NT2/D1 (cell line): ENCODE results near the gene SH3BP2.

Source experiments
- DNase-seq: peaks from one replicate; pipeline ENCODE4 v3.0.0-alpha.2; 2011; ENCODE audit warnings: low read depth, low spot score
- H3K27me3 ChIP-seq: 2 replicates; pipeline ENCODE4 v1.6.0; 2011; ENCODE audit warnings: mild to moderate bottlenecking; ENCODE audit not compliant: insufficient read length, insufficient read depth
- H3K36me3 ChIP-seq: 2 replicates; pipeline ENCODE4 v1.6.1; 2011; ENCODE audit warnings: mild to moderate bottlenecking, low read length, mixed read lengths; ENCODE audit not compliant: insufficient read depth, insufficient read length
- H3K4me1 ChIP-seq: 2 replicates; pipeline ENCODE4 v1.5.1; 2011; ENCODE audit not compliant: insufficient read depth, insufficient read length
- H3K4me3 ChIP-seq: 2 replicates; pipeline ENCODE4 v1.5.1; 2011; ENCODE audit warnings: low read depth; ENCODE audit not compliant: insufficient read length
- H3K9ac ChIP-seq: 2 replicates; pipeline ENCODE4 v1.6.0; 2011; ENCODE audit warnings: low read depth; ENCODE audit not compliant: insufficient read length
- H3K9me3 ChIP-seq: 2 replicates; pipeline ENCODE4 v1.5.1; 2011; ENCODE audit warnings: mild to moderate bottlenecking, low read length; ENCODE audit not compliant: insufficient read depth
- SUZ12 ChIP-seq: IDR thresholded peaks from 2 replicates; pipeline ENCODE4 v1.6.1; 2011; ENCODE audit not compliant: insufficient read length, insufficient read depth; ENCODE audit errors: extremely low read depth
- YY1 ChIP-seq: IDR thresholded peaks from 2 replicates; pipeline ENCODE4 v1.6.1; 2011; ENCODE audit not compliant: insufficient read length, insufficient read depth
- ZNF274 ChIP-seq: IDR thresholded peaks from 2 replicates; pipeline ENCODE4 v1.6.1; 2011; ENCODE audit warnings: mild to moderate bottlenecking, low read depth, low read length

Gene SH3BP2

GRCh38 chr4:2823301-2823670 lies 30.4 kb downstream of the SH3BP2 start:
- no peak overlapping the region for H3K4me3 ChIP-seq
- no peaks in the 10 kb centered on the region for H3K27me3 ChIP-seq
- TF ChIP-seq ZNF274 (no peak), YY1 (no peak), SUZ12 (no peak)
- H3K9ac ChIP-seq, result no peak overlapping the region
- DNase-seq, result no peak
- H3K4me1 ChIP-seq, result peaks cover 9% of the 10 kb centered on the region
- no peaks in the 10 kb centered on the region for H3K9me3 ChIP-seq
- peaks cover 77% of the 10 kb centered on the region for H3K36me3 ChIP-seq

GRCh38 chr4:2823671-2824328 lies 30.9 kb downstream of the SH3BP2 start:
- TF ChIP-seq SUZ12, result no peak
- TF ChIP-seq ZNF274, result no peak
- TF ChIP-seq YY1, result no peak
- no peaks in the 10 kb centered on the region for H3K9me3 ChIP-seq
- peaks cover 9% of the 10 kb centered on the region for H3K4me1 ChIP-seq
- H3K9ac ChIP-seq, result no peak overlapping the region
- no peak overlapping the region for H3K4me3 ChIP-seq
- H3K36me3 ChIP-seq, result peaks cover 82% of the 10 kb centered on the region
- no peaks in the 10 kb centered on the region for H3K27me3 ChIP-seq
- DNase-seq, result no peak

- no peaks in the 10 kb centered on the region for H3K27me3 ChIP-seq
- no peak overlapping the region for H3K9ac ChIP-seq
- peaks cover 85% of the 10 kb centered on the region for H3K36me3 ChIP-seq
- peaks cover 9% of the 10 kb centered on the region for H3K4me1 ChIP-seq
- H3K9me3 ChIP-seq, result no peaks in the 10 kb centered on the region
- TF ChIP-seq ZNF274 (no peak), SUZ12 (no peak)
- DNase-seq, result no peak
- H3K4me3 ChIP-seq, result no peak overlapping the region
These were observed 31.5 kb downstream of the SH3BP2 start for GRCh38 chr4:2824329-2824835.

- H3K36me3 ChIP-seq, result peaks cover 87% of the 10 kb centered on the region
These were observed 32.0 kb downstream of the SH3BP2 start for GRCh38 chr4:2824836-2825381.

GRCh38 chr4:2825740-2826139 lies 32.9 kb downstream of the SH3BP2 start:
- H3K36me3 ChIP-seq, result peaks cover 88% of the 10 kb centered on the region
- no peak for TF ChIP-seq SUZ12
- TF ChIP-seq YY1, result no peak
- no peak for TF ChIP-seq ZNF274
- peaks cover 7% of the 10 kb centered on the region for H3K4me1 ChIP-seq
- no peaks in the 10 kb centered on the region for H3K27me3 ChIP-seq
- no peak for DNase-seq
- H3K9me3 ChIP-seq, result no peaks in the 10 kb centered on the region
- H3K4me3 ChIP-seq, result no peak overlapping the region
- H3K9ac ChIP-seq, result no peak overlapping the region

More at GRCh38 chr4:2824836-2825381, 32.0 kb downstream of the SH3BP2 start:
- no peaks in the 10 kb centered on the region for H3K27me3 ChIP-seq
- H3K9me3 ChIP-seq, result no peaks in the 10 kb centered on the region
- no peak for TF ChIP-seq SUZ12
- no peak for TF ChIP-seq YY1
- no peak for TF ChIP-seq ZNF274
- peaks cover 12% of the 10 kb centered on the region for H3K4me1 ChIP-seq
- H3K4me3 ChIP-seq, result no peak overlapping the region
- H3K9ac ChIP-seq, result no peak overlapping the region
- no peak for DNase-seq

GRCh38 chr4:2827071-2827873 lies 34.4 kb downstream of the SH3BP2 start:
- no peak for DNase-seq
- H3K9ac ChIP-seq, result no peak overlapping the region
- TF ChIP-seq SUZ12 (no peak), ZNF274 (no peak), YY1 (no peak)

More at GRCh38 chr4:2827071-2827873, 34.4 kb downstream of the SH3BP2 start:
- H3K9me3 ChIP-seq, result no peaks in the 10 kb centered on the region
- H3K4me3 ChIP-seq, result no peak overlapping the region
- peaks cover 6% of the 10 kb centered on the region for H3K4me1 ChIP-seq
- peaks cover 95% of the 10 kb centered on the region for H3K36me3 ChIP-seq
- no peaks in the 10 kb centered on the region for H3K27me3 ChIP-seq
